Endothelial cell (in vitro differentiated cells): Measurements from ENCODE around the gene RPAP3. TPM values are rescaled to one million over a fixed set of nuclear protein-coding genes. Genes with fewer than 3 reads are reported as not detected.

Source experiments
- DNase-seq: peaks from one replicate; pipeline ENCODE4 v3.0.0; 2021; ENCODE audit warnings: low spot score
- H3K27ac Mint-ChIP-seq: one replicate; pipeline ENCODE4 v1.8.0; 2021; ENCODE audit warnings: mixed read lengths, inconsistent platforms; ENCODE audit not compliant: unreplicated experiment
- H3K27me3 Mint-ChIP-seq: one replicate; pipeline ENCODE4 v1.8.0; 2021; ENCODE audit warnings: mild to moderate bottlenecking, moderate library complexity, mixed read lengths, inconsistent platforms; ENCODE audit not compliant: unreplicated experiment
- H3K36me3 Mint-ChIP-seq: one replicate; pipeline ENCODE4 v1.8.0; 2021; ENCODE audit warnings: mild to moderate bottlenecking, low read depth, mixed read lengths, inconsistent platforms; ENCODE audit not compliant: unreplicated experiment
- H3K4me1 Mint-ChIP-seq: one replicate; pipeline ENCODE4 v1.8.0; 2021; ENCODE audit warnings: mild to moderate bottlenecking, mixed read lengths, inconsistent platforms; ENCODE audit not compliant: unreplicated experiment
- H3K4me3 Mint-ChIP-seq: one replicate; pipeline ENCODE4 v1.8.0; 2021; ENCODE audit warnings: mild to moderate bottlenecking, mixed read lengths, inconsistent platforms; ENCODE audit not compliant: unreplicated experiment
- H3K9me3 Mint-ChIP-seq: one replicate; pipeline ENCODE4 v1.8.0; 2021; ENCODE audit warnings: mixed read lengths, inconsistent platforms; ENCODE audit not compliant: unreplicated experiment
- total RNA-seq: library from RNA; stranded (reverse); fragmentation: NEBNext Ultra II Directional; extraction: Animal tissue kit (Norgen Biotek cat#: 25700); gene quantifications from one replicate; pipeline ENCODE4 v1.2.1, GENCODE V29; 2021; ENCODE audit not compliant: unreplicated experiment
- TF ChIP-seq, protein P1 (sequence below): fragments of 200-600 bp; sonication (generic); IDR thresholded peaks from one replicate; pipeline ENCODE4 v1.5.0; 2021; ENCODE audit warnings: antibody characterized with exemption; ENCODE audit not compliant: unreplicated experiment

Gene RPAP3
- total RNA-seq, 1 donor from 2014 or later, result 36.8 TPM

- DNase-seq, result no peak
- Mint-ChIP-seq H3K36me3 (peaks cover 6% of the 10 kb centered on the region), H3K4me1 (no peaks in the 10 kb centered on the region), H3K9me3 (no peaks in the 10 kb centered on the region), H3K4me3 (no peak overlapping the region), H3K27me3 (no peaks in the 10 kb centered on the region), H3K27ac (no peak overlapping the region)
- TF ChIP-seq, protein P1, sequence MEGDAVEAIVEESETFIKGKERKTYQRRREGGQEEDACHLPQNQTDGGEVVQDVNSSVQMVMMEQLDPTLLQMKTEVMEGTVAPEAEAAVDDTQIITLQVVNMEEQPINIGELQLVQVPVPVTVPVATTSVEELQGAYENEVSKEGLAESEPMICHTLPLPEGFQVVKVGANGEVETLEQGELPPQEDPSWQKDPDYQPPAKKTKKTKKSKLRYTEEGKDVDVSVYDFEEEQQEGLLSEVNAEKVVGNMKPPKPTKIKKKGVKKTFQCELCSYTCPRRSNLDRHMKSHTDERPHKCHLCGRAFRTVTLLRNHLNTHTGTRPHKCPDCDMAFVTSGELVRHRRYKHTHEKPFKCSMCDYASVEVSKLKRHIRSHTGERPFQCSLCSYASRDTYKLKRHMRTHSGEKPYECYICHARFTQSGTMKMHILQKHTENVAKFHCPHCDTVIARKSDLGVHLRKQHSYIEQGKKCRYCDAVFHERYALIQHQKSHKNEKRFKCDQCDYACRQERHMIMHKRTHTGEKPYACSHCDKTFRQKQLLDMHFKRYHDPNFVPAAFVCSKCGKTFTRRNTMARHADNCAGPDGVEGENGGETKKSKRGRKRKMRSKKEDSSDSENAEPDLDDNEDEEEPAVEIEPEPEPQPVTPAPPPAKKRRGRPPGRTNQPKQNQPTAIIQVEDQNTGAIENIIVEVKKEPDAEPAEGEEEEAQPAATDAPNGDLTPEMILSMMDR, result no peak
Observed at GRCh38 chr12:47698055-47698454, 7.8 kb downstream of the RPAP3 start.

GRCh38 chr12:47689215-47689614 is 16.6 kb downstream of the RPAP3 start:
- H3K4me1 Mint-ChIP-seq, result no peaks in the 10 kb centered on the region
- H3K27ac Mint-ChIP-seq, result no peak overlapping the region
- H3K4me3 Mint-ChIP-seq, result no peak overlapping the region
- H3K36me3 Mint-ChIP-seq, result peaks cover 23% of the 10 kb centered on the region
- no peaks in the 10 kb centered on the region for H3K9me3 Mint-ChIP-seq
- no peaks in the 10 kb centered on the region for H3K27me3 Mint-ChIP-seq
- TF ChIP-seq, protein P1, result no peak
- no peak for DNase-seq

GRCh38 chr12:47687636-47688035 is 18.2 kb downstream of the RPAP3 start:
- TF ChIP-seq, protein P1, result no peak
- peaks cover 13% of the 10 kb centered on the region for H3K36me3 Mint-ChIP-seq
- H3K4me3 Mint-ChIP-seq, result no peak overlapping the region
- no peaks in the 10 kb centered on the region for H3K9me3 Mint-ChIP-seq
- no peaks in the 10 kb centered on the region for H3K27me3 Mint-ChIP-seq
- H3K4me1 Mint-ChIP-seq, result no peaks in the 10 kb centered on the region
- DNase-seq, result no peak
- H3K27ac Mint-ChIP-seq, result no peak overlapping the region

- Mint-ChIP-seq H3K4me1 (no peaks in the 10 kb centered on the region), H3K27ac (no peak overlapping the region), H3K27me3 (no peaks in the 10 kb centered on the region), H3K9me3 (no peaks in the 10 kb centered on the region), H3K4me3 (no peak overlapping the region), H3K36me3 (peaks cover 4% of the 10 kb centered on the region)
- DNase-seq, result peak; percentile 30
- TF ChIP-seq, protein P1, result peak; percentile 14
Observed at GRCh38 chr12:47686645-47687240, 19.1 kb downstream of the RPAP3 start.

DNA sequence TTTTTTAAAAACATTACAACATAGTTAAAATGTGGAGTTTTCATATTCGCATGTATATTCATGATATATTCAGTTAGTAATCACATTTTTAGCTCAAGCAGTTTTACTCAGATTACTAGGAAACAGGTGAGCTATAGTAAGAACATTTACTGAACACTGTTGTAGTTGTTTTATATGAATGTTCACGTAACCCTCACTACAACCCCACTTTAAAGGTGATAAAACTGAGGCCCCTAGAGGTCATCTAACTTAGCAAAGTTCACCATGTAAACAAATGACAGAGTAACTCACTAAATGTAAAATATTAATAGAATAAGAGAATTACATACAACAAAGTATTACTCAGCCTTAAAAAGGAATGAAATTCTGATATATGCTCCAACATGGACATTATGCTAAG is 26.0 kb downstream of the RPAP3 start:
- Mint-ChIP-seq H3K27ac (no peak overlapping the region), H3K27me3 (no peaks in the 10 kb centered on the region)
- DNase-seq, result no peak

More for the DNA sequence above, 26.0 kb downstream of the RPAP3 start:
- Mint-ChIP-seq H3K36me3 (peaks cover 20% of the 10 kb centered on the region), H3K4me3 (no peak overlapping the region), H3K9me3 (no peaks in the 10 kb centered on the region), H3K4me1 (peaks cover 4% of the 10 kb centered on the region)
- TF ChIP-seq, protein P1, result no peak
